Measurements from ENCODE around the gene SMCP. TPM values are rescaled to one million over a fixed set of nuclear protein-coding genes. Genes with fewer than 3 reads are reported as not detected.

SMCP gene
- total RNA-seq, 1 experiment from 2014 or later = not detected

DNA sequence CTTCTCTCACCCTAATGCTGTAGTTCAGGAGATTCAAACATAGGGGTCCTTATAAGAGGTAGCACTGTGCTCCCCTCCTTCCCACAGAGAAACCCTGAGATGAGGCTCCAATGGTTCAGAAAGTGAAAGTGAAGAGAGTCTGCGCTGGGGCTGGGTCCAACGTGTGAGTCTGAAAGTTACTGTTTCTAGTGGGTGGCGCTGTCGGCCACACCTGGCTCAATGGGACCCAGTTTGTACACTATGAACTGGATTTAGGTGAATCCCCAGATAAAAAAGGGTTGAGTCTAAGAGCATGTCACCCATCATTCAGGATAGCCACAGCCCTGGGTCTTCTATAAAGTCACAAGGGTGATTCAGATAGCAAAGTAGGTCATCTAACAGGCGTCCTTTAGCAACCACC is 2.8 kb downstream of the SMCP start:
- H3K4me2 ChIP-seq (ENCODE audit: low read length) = no peak overlapping the region
- no peak overlapping the region for H3K4me3 ChIP-seq (replicated peaks in 1 of 2; ENCODE audit: low read depth in 1 of 2, low read length in 2 of 2)
- H3K27ac ChIP-seq (ENCODE audit: low read depth, low read length) = no peak overlapping the region
- ATAC-seq = no peak
- intact Hi-C loops (cut with micrococcal nuclease) = no loop called here
- ChIA-PET POLR2A (no interaction called here), RAD21 (ENCODE audit: low non-redundant PET in 1 of 2, low total read pairs in 2 of 2, uncharacterized antibody in 2 of 2, unreplicated experiment in 2 of 2) (no interaction called here), CTCF (no interaction called here)
- H3K9ac ChIP-seq (ENCODE audit: low read length) = no peak overlapping the region
- H3K79me2 ChIP-seq (ENCODE audit: insufficient read depth, low read length) = no peaks in the 10 kb centered on the region
- no peaks in the 10 kb centered on the region for H3K9me2 ChIP-seq (ENCODE audit: insufficient read depth)
- H3K36me3 ChIP-seq (ENCODE audit: control insufficient read depth in 1 of 2, insufficient read depth in 2 of 2, low read length in 2 of 2) = no peaks in the 10 kb centered on the region
- H3K4me1 ChIP-seq (ENCODE audit: control insufficient read depth in 1 of 2, insufficient read depth in 2 of 2, low read length in 2 of 2) = no peaks in the 10 kb centered on the region
- no TSS peak for BruUV-seq (replicated peaks)
- no peaks in the 10 kb centered on the region for H3K9me3 ChIP-seq (ENCODE audit: control insufficient read depth in 1 of 2, insufficient read depth in 1 of 2, low read depth in 1 of 2, low read length in 2 of 2)
- TF ChIP-seq CBX3 (IDR thresholded peaks at IDR 0.05; ENCODE audit: low read depth) (no peak), RAD21 (IDR thresholded peaks at IDR 0.05; ENCODE audit: low read depth) (no peak), TCF7L2 (IDR thresholded peaks at IDR 0.05; ENCODE audit: borderline replicate concordance, extremely low read depth, insufficient read depth, insufficient read length) (no peak), FOSL1 (IDR thresholded peaks at IDR 0.05; ENCODE audit: low read depth) (no peak), ZFX (IDR thresholded peaks at IDR 0.05) (no peak), POLR2AphosphoS5 (IDR thresholded peaks at IDR 0.05; ENCODE audit: low read depth, low read length) (no peak), SP1 (IDR thresholded peaks at IDR 0.05; ENCODE audit: low read depth) (no peak), EGR1 (IDR thresholded peaks at IDR 0.05; ENCODE audit: low read depth) (no peak), SIN3A (IDR thresholded peaks at IDR 0.05; ENCODE audit: low read depth) (no peak), JUND (IDR thresholded peaks at IDR 0.05) (no peak), EZH2phosphoT487 (IDR thresholded peaks at IDR 0.05; ENCODE audit: borderline replicate concordance) (no peak), YY1 (IDR thresholded peaks at IDR 0.05; ENCODE audit: extremely low read depth, insufficient replicate concordance, low read depth, low read length) (no peak), EZH2 (IDR thresholded peaks at IDR 0.05) (no peak), POLR2A (IDR thresholded peaks at IDR 0.05; ENCODE audit: borderline replicate concordance, extremely low read depth, insufficient read depth, insufficient read length) (no peak)
- TF ChIP-seq, protein P1, sequence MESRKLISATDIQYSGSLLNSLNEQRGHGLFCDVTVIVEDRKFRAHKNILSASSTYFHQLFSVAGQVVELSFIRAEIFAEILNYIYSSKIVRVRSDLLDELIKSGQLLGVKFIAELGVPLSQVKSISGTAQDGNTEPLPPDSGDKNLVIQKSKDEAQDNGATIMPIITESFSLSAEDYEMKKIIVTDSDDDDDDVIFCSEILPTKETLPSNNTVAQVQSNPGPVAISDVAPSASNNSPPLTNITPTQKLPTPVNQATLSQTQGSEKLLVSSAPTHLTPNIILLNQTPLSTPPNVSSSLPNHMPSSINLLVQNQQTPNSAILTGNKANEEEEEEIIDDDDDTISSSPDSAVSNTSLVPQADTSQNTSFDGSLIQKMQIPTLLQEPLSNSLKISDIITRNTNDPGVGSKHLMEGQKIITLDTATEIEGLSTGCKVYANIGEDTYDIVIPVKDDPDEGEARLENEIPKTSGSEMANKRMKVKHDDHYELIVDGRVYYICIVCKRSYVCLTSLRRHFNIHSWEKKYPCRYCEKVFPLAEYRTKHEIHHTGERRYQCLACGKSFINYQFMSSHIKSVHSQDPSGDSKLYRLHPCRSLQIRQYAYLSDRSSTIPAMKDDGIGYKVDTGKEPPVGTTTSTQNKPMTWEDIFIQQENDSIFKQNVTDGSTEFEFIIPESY (IDR thresholded peaks at IDR 0.05; ENCODE audit: extremely low read depth, insufficient replicate concordance, low read length) = no peak
- TF ChIP-seq, protein P2, sequence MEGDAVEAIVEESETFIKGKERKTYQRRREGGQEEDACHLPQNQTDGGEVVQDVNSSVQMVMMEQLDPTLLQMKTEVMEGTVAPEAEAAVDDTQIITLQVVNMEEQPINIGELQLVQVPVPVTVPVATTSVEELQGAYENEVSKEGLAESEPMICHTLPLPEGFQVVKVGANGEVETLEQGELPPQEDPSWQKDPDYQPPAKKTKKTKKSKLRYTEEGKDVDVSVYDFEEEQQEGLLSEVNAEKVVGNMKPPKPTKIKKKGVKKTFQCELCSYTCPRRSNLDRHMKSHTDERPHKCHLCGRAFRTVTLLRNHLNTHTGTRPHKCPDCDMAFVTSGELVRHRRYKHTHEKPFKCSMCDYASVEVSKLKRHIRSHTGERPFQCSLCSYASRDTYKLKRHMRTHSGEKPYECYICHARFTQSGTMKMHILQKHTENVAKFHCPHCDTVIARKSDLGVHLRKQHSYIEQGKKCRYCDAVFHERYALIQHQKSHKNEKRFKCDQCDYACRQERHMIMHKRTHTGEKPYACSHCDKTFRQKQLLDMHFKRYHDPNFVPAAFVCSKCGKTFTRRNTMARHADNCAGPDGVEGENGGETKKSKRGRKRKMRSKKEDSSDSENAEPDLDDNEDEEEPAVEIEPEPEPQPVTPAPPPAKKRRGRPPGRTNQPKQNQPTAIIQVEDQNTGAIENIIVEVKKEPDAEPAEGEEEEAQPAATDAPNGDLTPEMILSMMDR (IDR thresholded peaks at IDR 0.05 in 2 of 3, conservative IDR thresholded peaks at IDR 0.05 in 1 of 3; ENCODE audit: borderline replicate concordance in 1 of 3, insufficient read depth in 1 of 3, low read depth in 2 of 3, low read length in 2 of 3) = no peak
- TF ChIP-seq, protein P3, sequence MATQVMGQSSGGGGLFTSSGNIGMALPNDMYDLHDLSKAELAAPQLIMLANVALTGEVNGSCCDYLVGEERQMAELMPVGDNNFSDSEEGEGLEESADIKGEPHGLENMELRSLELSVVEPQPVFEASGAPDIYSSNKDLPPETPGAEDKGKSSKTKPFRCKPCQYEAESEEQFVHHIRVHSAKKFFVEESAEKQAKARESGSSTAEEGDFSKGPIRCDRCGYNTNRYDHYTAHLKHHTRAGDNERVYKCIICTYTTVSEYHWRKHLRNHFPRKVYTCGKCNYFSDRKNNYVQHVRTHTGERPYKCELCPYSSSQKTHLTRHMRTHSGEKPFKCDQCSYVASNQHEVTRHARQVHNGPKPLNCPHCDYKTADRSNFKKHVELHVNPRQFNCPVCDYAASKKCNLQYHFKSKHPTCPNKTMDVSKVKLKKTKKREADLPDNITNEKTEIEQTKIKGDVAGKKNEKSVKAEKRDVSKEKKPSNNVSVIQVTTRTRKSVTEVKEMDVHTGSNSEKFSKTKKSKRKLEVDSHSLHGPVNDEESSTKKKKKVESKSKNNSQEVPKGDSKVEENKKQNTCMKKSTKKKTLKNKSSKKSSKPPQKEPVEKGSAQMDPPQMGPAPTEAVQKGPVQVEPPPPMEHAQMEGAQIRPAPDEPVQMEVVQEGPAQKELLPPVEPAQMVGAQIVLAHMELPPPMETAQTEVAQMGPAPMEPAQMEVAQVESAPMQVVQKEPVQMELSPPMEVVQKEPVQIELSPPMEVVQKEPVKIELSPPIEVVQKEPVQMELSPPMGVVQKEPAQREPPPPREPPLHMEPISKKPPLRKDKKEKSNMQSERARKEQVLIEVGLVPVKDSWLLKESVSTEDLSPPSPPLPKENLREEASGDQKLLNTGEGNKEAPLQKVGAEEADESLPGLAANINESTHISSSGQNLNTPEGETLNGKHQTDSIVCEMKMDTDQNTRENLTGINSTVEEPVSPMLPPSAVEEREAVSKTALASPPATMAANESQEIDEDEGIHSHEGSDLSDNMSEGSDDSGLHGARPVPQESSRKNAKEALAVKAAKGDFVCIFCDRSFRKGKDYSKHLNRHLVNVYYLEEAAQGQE (IDR thresholded peaks at IDR 0.05; ENCODE audit: low read depth) = no peak
- peaks cover 12% of the 10 kb centered on the region; the same call in 1 of the 2 replicates for H3K27me3 ChIP-seq (ENCODE audit: insufficient read depth, low read length)
- DNase-seq (ENCODE audit: low read depth, low spot score) = no peak
- no peaks in the 10 kb centered on the region for H4K20me1 ChIP-seq (ENCODE audit: insufficient read depth)
- no peak overlapping the region for H2AFZ ChIP-seq (ENCODE audit: low read depth, low read length, poor library complexity, severe bottlenecking)

All from HCT116 (cell line).